Right renal cortex interstitium (tissue), 3 donors: ENCODE results near the gene ADAMTS16. TPM values are rescaled to one million over a fixed set of nuclear protein-coding genes. Genes with fewer than 3 reads are reported as not detected.
"Not testable (repeated sequence)": the region's sequence is repeated elsewhere in the genome, so short reads cannot be mapped to it uniquely, and the experiment has no call there.

ENCODE experiments used
- DNase-seq, 3 donors: peaks; one replicate each; pipeline ENCODE4 v3.0.0-alpha.2; 2013; ENCODE audit warnings: low read depth in 3 of 3, low spot score in 2 of 3
- polyA plus RNA-seq, 3 donors: library from polyadenylated mRNA; unstranded; fragments of 120-200 nt; gene quantifications; one replicate each; pipeline ENCODE4 v1.2.1, GENCODE V29; 2013; ENCODE audit not compliant: insufficient read length in 3 of 3

The ADAMTS16 gene, protein sequence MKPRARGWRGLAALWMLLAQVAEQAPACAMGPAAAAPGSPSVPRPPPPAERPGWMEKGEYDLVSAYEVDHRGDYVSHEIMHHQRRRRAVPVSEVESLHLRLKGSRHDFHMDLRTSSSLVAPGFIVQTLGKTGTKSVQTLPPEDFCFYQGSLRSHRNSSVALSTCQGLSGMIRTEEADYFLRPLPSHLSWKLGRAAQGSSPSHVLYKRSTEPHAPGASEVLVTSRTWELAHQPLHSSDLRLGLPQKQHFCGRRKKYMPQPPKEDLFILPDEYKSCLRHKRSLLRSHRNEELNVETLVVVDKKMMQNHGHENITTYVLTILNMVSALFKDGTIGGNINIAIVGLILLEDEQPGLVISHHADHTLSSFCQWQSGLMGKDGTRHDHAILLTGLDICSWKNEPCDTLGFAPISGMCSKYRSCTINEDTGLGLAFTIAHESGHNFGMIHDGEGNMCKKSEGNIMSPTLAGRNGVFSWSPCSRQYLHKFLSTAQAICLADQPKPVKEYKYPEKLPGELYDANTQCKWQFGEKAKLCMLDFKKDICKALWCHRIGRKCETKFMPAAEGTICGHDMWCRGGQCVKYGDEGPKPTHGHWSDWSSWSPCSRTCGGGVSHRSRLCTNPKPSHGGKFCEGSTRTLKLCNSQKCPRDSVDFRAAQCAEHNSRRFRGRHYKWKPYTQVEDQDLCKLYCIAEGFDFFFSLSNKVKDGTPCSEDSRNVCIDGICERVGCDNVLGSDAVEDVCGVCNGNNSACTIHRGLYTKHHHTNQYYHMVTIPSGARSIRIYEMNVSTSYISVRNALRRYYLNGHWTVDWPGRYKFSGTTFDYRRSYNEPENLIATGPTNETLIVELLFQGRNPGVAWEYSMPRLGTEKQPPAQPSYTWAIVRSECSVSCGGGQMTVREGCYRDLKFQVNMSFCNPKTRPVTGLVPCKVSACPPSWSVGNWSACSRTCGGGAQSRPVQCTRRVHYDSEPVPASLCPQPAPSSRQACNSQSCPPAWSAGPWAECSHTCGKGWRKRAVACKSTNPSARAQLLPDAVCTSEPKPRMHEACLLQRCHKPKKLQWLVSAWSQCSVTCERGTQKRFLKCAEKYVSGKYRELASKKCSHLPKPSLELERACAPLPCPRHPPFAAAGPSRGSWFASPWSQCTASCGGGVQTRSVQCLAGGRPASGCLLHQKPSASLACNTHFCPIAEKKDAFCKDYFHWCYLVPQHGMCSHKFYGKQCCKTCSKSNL
- 10 to 100 TPM; 68.6 to 87.3 (median 80.7) TPM for polyA plus RNA-seq

GRCh38 chr5:5139777-5140478 lies at the start of gene ADAMTS16:
Gene ADAMTS16 (plus strand): TSS chr5:5140330. CDS start chr5:5140468, 138 bp downstream.
- DNase-seq, result no peak

DNA sequence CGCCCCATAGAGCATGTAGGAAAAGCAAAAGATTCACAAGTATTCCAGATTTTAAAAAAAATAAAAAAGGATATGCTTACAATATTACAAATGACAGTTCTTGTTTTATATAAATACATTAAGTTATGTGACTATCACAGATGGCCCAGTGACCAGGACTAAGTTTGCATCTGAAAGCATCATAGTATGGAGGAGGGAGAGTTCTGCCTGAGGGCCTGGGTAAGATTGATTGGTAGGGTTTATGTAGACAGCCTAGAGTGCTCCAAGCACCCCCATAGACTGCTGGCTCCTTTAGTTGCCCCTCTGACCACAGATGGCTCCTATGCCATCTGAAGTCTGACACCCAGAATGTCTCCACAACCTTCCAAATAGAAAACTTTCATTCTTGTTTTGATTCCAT lies 48.0 kb upstream of the ADAMTS16 start:
- no peak for DNase-seq

DNA sequence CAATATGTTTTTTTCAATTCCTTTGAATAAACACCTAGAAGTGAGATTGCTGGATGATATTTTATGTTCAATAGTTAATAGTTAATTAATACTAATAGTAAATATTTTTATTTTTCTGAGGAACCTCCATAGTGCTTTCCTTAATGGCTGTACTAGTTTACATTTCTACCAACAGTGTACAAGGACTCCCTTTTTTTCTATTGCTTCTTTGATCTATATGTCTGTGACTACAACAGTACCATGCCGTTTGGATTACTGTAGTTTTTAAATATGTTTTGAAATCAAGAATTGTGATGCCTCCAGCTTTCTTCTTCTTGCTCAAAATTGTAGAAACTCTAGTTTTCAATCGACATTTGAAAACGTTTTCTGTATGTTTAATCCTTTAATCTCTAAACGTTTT lies 39.5 kb upstream of the ADAMTS16 start:
- DNase-seq, result no peak

DNA sequence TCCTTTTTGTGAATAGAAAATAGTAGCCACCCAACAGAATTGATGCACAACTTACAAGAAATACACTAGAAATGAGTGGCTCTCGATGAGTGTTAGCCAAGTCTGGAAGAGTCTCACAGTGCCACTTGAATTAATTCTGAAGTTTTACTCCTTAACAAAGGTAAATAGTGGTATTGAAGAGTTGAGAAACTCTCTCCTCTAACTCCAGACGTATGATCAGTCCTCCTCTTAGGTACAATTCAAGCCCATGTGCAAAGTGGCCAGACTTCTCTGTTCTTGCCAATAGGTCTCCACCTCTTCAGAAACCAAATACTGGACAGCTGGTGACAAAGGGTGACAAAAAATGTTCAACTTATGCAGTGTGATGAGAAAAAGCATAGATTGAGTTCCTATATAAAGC lies 38.5 kb upstream of the ADAMTS16 start:
- no peak for DNase-seq

- no peak for DNase-seq
These were observed 36.9 kb upstream of the ADAMTS16 start for GRCh38 chr5:5103245-5103644.

DNA sequence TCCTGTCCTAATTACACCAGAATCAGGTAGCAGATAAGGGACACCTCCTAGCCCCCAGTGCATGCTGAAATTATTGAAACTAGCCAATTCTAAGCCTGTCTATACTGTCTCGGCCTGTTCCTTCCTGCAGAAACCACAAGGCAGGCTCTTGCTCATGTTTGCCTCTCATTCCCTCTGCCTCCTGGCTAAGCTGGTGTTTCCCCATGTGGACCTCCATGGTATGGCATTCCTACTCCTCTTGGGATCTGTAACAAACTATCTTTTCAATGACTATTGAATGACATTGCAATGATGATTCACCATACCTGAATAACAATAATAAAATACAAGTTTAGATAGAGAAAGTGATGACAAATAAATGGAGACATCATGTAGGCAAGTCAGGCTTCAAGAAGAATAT lies 35.6 kb upstream of the ADAMTS16 start:
- DNase-seq, result no peak

GRCh38 chr5:5105531-5105930 lies 34.6 kb upstream of the ADAMTS16 start:
- no peak for DNase-seq

- DNase-seq, result no peak
These were observed 23.2 kb upstream of the ADAMTS16 start for GRCh38 chr5:5116956-5117355.

DNA sequence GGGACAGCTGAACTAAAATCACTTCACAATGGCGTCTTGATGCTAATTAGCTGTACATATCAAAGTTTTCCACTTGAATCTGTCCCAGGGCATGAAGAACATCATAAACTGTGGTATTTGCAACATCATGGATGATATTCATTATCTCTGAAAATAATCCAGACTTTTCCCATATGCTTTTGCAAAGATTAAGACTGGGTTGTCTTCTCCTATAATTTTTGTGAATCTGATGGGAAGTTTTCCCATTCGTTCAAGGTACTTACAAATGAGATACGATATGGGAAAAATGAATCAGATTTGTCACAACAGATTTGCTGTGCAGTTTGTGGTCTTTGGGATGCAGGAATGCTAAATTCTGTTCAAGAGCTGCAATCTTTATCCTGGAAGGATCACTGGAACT lies 17.4 kb upstream of the ADAMTS16 start:
- no peak for DNase-seq

DNA sequence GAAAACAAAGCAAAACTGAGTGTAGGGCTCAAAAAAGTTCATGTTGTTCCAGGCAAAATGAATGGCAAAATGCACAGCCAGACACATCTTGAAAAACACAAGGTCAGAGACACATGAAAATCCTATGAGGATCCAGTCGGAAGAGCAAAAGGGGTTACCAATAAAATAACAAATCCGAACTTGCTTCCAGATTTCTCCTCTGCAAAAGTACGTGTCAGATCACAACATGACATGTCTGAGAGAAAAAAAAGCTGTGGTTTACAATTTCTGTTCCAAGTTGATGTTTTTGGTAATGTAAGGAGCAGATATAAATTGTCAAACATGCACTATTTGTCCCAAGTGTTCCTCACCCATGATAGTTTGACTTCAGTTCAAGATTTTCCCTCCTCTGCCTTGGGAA lies 15.9 kb upstream of the ADAMTS16 start:
- no peak for DNase-seq

DNA sequence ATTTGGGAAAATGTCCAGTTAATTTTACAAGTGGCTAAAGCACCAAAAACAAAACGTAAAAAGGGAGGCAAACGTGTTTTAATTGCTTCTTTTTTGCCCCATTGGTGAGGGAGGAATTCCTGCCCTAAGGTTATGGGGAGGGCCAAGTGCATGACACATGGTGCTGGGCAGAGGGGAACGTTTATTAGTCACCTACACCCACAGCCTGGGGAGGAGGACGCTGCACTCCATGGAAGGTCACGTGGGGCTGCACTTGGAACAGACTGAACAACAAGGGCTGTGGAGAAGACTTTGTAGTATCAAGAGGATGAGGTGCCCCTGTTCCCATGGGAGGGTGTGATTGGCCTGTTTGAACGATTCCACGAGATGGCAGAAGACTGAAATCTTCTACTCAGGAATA lies 13.7 kb upstream of the ADAMTS16 start:
- no peak for DNase-seq

- DNase-seq, result no peak
These were observed 11.4 kb upstream of the ADAMTS16 start for GRCh38 chr5:5128766-5129165.

DNA sequence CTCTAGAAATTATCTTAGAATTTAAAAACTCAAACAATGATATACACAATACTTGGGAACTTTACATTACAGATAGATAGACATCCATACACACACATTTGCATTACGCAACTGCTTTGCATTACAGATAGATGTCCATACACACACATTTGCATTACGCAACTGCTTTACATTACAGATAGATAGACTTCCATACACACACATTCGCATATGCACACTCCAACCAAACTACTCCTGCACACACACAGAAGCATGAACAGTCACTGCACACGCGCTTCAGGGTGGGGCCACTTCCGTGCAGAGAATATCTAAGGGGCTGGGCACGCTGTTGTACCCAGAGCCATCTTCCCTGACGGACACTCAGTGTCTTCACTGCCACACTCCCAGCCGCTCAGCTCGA lies 7.9 kb upstream of the ADAMTS16 start:
- no peak for DNase-seq

GRCh38 chr5:5132693-5133295 lies 7.3 kb upstream of the ADAMTS16 start:
- no peak for DNase-seq

- DNase-seq, result no peak
These were observed 6.0 kb upstream of the ADAMTS16 start for GRCh38 chr5:5134107-5134506.

- DNase-seq, result no peak
These were observed 4.0 kb upstream of the ADAMTS16 start for GRCh38 chr5:5135957-5136676.

DNA sequence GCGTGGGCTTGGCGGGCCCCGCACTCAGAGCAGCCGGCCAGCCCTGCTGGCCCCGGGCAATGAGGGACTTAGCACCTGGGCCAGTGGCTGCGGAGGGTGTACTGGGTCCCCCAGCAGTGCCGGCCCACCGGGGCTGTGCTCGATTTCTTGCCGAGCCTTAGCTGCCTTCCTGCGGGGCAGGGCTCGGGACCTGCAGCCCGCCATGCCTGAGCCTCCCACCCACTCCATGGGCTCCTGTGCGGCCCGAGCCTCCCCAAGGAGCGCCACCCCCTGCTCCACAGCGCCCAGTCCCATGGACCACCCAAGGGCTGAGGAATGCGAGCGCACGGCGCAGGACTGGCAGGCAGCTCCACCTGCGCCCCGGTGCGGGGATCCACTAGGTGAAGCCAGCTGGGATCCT lies 2.3 kb upstream of the ADAMTS16 start:
- not testable (repeated sequence) for DNase-seq

DNA sequence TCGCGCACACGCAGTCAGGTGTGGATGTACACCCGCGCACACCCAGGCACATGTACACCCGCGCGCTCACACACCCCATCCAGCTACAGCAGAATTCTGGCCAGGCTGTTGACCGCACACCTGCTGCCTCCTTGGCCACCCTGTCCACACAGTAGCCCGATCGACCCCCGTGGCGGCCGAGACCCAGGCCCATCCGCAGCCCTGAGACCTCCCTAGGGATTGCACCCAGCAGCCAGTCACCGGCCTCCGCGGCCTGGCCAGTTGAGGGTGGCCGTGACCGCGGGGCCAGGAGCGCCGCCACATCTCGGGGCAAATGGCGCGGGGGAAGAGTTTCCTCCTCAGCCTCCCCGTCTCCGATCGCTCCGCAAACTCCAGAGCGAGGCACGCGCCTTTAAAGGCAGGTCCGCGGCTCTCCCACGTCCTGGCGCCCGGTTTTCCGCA lies 774 bp upstream of the ADAMTS16 start:
- no peak for DNase-seq
